ENCODE data around the gene ZKSCAN3.
"Not testable (repeated sequence)": the region's sequence is repeated elsewhere in the genome, so short reads cannot be mapped to it uniquely, and the experiment has no call there.

ZKSCAN3 gene

GRCh38 chr6:28373925-28374324, 24.2 kb downstream of the ZKSCAN3 start:
- no peak for DNase-seq (ENCODE audit: low read depth in 2 of 2)

GRCh38 chr6:28377879-28378278, 28.1 kb downstream of the ZKSCAN3 start:
- DNase-seq (ENCODE audit: low read depth in 2 of 2) = no peak

GRCh38 chr6:28378644-28379043, 28.9 kb downstream of the ZKSCAN3 start:
- no peak for DNase-seq (ENCODE audit: low read depth in 2 of 2)

- no peak for DNase-seq (ENCODE audit: low read depth in 2 of 2)
Measured at GRCh38 chr6:28380381-28380780, 30.6 kb downstream of the ZKSCAN3 start.

- peak in 1 of 2 donors; percentile 21 for DNase-seq (ENCODE audit: low read depth in 2 of 2)
Measured at GRCh38 chr6:28383235-28384142, 33.7 kb downstream of the ZKSCAN3 start.

- no peak for DNase-seq (ENCODE audit: low read depth in 2 of 2)
Measured at GRCh38 chr6:28384143-28384533, 34.4 kb downstream of the ZKSCAN3 start.

- DNase-seq (ENCODE audit: low read depth in 2 of 2) = no peak
Measured at GRCh38 chr6:28390688-28391087, 40.9 kb downstream of the ZKSCAN3 start.

- DNase-seq (ENCODE audit: low read depth in 2 of 2) = no peak
Measured at GRCh38 chr6:28393912-28394662, 44.3 kb downstream of the ZKSCAN3 start.

GRCh38 chr6:28395918-28396317, 46.2 kb downstream of the ZKSCAN3 start:
- DNase-seq (ENCODE audit: low read depth in 2 of 2) = no peak

- DNase-seq (ENCODE audit: low read depth in 2 of 2) = peak; percentile 79 to 81
Measured at GRCh38 chr6:28399350-28400121, 49.8 kb downstream of the ZKSCAN3 start, which contains the start of gene ZSCAN12. Gene ZSCAN12, minus strand, starts transcription at chr6:28399747. Its CDS starts 1,342 bp downstream, at chr6:28398405.

GRCh38 chr6:28400122-28400451, 50.3 kb downstream of the ZKSCAN3 start:
- DNase-seq (ENCODE audit: low read depth in 2 of 2) = no peak

- no peak for DNase-seq (ENCODE audit: low read depth in 2 of 2)
Measured at GRCh38 chr6:28401172-28401571, 51.4 kb downstream of the ZKSCAN3 start.

- no peak for DNase-seq (ENCODE audit: low read depth in 2 of 2)
Measured at GRCh38 chr6:28402197-28402596, 52.5 kb downstream of the ZKSCAN3 start.

GRCh38 chr6:28403923-28404322, 54.2 kb downstream of the ZKSCAN3 start:
- not testable (repeated sequence) for DNase-seq (ENCODE audit: low read depth in 2 of 2)

GRCh38 chr6:28407401-28407800, 57.7 kb downstream of the ZKSCAN3 start:
- no peak for DNase-seq (ENCODE audit: low read depth in 2 of 2)

GRCh38 chr6:28408076-28408802, 58.5 kb downstream of the ZKSCAN3 start:
- no peak for DNase-seq (ENCODE audit: low read depth in 2 of 2)

GRCh38 chr6:28410767-28411166, 61.0 kb downstream of the ZKSCAN3 start:
- DNase-seq (ENCODE audit: low read depth in 2 of 2) = no peak

GRCh38 chr6:28413681-28414080, 63.9 kb downstream of the ZKSCAN3 start:
- DNase-seq (ENCODE audit: low read depth in 2 of 2) = no peak
